Endothelial cell of umbilical vein (primary cell): ENCODE results near the gene MAK.

Experiments used
- CTCF ChIP-seq, 2 donors: IDR thresholded peaks; 1 replicate in 1 of 2; 2 replicates in 1 of 2; pipeline ENCODE4 v1.5.1; 2011; ENCODE audit warnings: low read length in 2 of 2, mild to moderate bottlenecking in 2 of 2, moderate library complexity in 2 of 2, control low read depth in 1 of 2, inconsistent platforms in 1 of 2, low read depth in 1 of 2; ENCODE audit not compliant: insufficient read depth in 1 of 2; ENCODE audit errors: extremely low read depth in 1 of 2
- POLR2A ChIP-seq: IDR thresholded peaks from 2 replicates; pipeline ENCODE4 v1.6.1; 2012; ENCODE audit warnings: low read depth, mild to moderate bottlenecking, control low read depth, low read length

- no peak for TF ChIP-seq CTCF (IDR thresholded peaks at IDR 0.05; ENCODE audit: extremely low read depth in 1 of 2, insufficient read depth in 1 of 2, low read depth in 1 of 2, low read length in 2 of 2)
- TF ChIP-seq POLR2A = no peak
Measured at GRCh38 chr6:10719296-10719963, 118.9 kb downstream of the MAK start.
